ENCODE results near the gene KRT17. TPM values are rescaled to one million over a fixed set of nuclear protein-coding genes. Genes with fewer than 3 reads are reported as not detected.
"Not testable (repeated sequence)": the region's sequence is repeated elsewhere in the genome, so short reads cannot be mapped to it uniquely, and the experiment has no call there.

The KRT17 gene
- total RNA-seq, 1 experiment from 2014 or later, result 3,176 TPM

DNA sequence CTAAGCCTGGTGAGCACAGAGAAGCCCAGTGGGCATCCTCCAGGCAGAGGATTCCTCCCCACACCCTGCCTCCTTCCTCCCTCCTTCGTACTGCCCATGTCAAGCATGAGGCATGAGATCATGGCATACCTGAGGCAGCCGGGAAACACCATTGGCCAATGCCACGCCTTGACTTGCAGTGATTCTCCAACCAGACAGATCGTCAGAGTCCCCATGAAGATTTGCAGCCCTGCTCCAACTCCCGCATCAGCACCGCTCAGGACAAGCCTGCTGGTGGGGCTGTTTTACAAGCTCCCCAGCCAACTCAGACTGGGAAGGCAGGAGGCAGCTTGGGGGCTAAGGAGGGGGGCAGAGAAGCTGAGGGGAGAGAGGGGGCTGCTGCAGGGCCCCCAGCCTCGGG lies 8.9 kb downstream of the KRT17 start:
- Histone ChIP-seq H3K36me3 (peaks cover 14% of the 10 kb centered on the region), H3K4me1 (replicated peaks) (peaks cover 34% of the 10 kb centered on the region), H3K27me3 (replicated peaks) (no peaks in the 10 kb centered on the region), H3K27ac (no peak overlapping the region), H3K9me3 (replicated peaks) (no peaks in the 10 kb centered on the region), H3K4me3 (no peak overlapping the region)
- no peak for DNase-seq (ENCODE audit: low read depth in 1 of 2, low spot score in 2 of 2)

DNA sequence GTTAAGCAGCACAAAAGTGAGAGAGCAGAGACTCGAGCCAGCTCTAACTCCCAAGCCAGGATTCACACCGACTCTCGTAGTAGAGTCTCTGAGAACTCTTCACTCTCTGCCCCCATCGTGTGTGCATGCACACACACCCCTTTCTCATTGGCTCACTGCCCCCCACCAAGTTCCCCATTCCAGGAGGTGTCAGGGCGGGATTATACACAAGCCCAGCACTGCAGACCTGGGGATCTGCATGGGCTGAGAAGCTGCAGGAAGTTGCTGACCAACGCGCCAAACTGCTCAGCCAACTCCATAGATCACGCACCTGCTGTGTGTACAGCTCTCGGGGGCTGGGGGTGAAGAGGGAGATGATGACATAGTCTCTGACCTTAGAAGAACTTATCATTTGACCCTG lies 9.6 kb downstream of the KRT17 start:
- not testable (repeated sequence) for H3K4me3 ChIP-seq; H3K27me3 ChIP-seq (replicated peaks); H3K27ac ChIP-seq; H3K9me3 ChIP-seq (replicated peaks); DNase-seq (ENCODE audit: low read depth in 1 of 2, low spot score in 2 of 2); H3K36me3 ChIP-seq
- peaks cover 29% of the 10 kb centered on the region for H3K4me1 ChIP-seq (replicated peaks)

DNA sequence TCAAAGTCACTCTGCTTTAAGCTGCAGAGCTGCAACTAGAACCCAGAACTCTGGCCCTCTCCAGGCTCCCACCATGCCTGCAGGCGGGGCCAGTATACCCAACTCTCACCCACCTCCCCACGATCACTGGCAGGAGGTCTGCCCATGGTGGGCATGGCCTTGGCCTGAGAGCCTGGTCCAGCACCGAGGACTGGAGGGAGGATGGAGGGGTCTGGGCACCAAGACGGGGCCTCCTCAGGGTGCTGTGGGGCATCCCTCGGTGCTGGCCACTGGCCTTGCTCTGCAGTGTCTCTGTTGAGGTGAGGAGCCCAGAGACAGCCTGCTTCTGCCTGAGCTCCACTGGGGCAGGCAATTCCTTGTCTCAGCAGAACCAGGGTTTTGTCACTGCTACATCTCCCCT lies 10.3 kb downstream of the KRT17 start:
- Histone ChIP-seq H3K27me3 (replicated peaks) (no peaks in the 10 kb centered on the region), H3K9me3 (replicated peaks) (no peaks in the 10 kb centered on the region), H3K36me3 (peaks cover 2% of the 10 kb centered on the region), H3K4me1 (replicated peaks) (peaks cover 22% of the 10 kb centered on the region), H3K4me3 (no peak overlapping the region), H3K27ac (no peak overlapping the region)
- no peak for DNase-seq (ENCODE audit: low read depth in 1 of 2, low spot score in 2 of 2)

DNA sequence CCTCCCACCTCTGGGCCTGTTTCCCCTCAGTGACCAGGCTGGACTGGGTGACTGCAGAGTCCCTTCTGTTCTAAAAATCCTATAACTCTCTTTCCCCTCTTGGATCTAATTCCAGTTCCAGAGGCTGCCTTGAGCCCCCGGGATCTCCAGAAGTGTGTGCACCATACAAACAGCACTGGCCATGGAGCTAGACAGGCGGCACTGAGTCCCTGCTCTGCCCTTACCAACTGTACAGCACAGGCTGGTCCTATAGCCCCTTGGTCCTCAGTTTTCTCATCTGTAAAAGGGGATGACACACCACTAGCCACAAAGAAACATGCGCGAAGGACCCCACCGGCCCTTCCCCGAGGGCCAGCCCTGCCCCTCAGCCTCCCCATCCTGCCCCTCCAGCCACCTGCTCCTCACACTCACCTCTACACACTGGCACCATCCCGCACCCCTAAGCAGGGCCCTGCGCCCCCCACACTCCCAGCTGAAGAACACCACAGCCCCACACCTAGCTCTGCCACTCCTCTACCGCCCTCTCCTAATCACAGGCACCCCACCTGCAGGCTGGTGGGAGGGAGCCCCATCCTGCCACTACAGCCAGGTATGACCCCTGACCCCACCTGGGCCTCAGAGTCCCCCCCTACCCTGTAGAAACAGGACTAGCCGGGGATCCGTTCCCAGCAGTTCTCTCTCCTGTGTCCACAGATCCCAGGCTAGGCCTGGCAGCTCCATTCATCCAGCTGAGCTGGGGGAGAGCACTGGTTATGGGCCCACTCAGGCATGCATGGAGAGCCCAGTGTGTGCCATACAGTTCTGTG lies 10.9 kb downstream of the KRT17 start:
- no peaks in the 10 kb centered on the region for H3K36me3 ChIP-seq
- peaks cover 17% of the 10 kb centered on the region for H3K4me1 ChIP-seq (replicated peaks)
- no peaks in the 10 kb centered on the region for H3K9me3 ChIP-seq (replicated peaks)
- no peak overlapping the region for H3K27ac ChIP-seq
- no peak overlapping the region for H3K4me3 ChIP-seq
- H3K27me3 ChIP-seq (replicated peaks), result no peaks in the 10 kb centered on the region
- no peak for DNase-seq (ENCODE audit: low read depth in 1 of 2, low spot score in 2 of 2)

DNA sequence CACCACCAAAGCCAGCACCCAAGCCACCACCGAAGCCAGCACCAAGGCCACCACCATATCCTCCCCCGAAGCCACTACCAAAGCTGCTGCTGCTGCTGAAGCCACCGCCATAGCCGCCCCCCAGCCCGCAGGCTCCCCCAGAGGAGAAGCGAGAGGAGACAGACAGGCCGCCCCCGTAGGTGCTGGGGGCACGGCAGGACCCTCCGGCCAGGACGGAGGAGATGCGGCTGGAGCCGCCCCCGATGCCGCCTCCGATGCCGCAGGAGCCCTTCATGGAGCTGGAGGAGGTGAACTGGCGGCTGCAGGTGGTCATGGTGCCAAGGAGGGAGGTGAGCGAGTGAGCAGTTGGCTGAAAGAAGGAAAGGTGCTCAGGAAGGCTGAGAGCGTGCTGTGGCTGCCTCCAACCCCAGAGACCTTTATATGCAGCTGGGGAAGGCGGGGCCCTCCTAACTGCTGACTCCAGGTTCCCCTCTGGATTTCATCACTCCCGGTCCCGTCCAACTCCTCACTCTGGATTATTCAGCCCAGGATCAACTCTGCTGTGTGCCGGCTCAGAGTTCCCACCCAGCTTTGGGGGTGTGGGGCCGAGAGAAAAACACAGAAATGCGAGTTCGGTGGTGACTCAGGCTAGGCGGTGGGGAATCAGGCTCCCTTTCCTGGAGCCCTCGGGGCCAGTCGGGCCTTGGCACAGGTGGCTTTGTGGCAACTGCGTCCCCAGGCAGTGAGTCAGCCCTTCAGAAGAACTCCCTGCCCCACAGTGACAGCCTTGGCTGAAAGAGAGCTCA lies 11.8 kb downstream of the KRT17 start, which contains the start of gene KRT16:
Gene KRT16 (minus strand): TSS at position 392 of the 785 bp plus-strand sequence. CDS start 79 bp downstream, at position 313.
- H3K9me3 ChIP-seq (replicated peaks), result not testable (repeated sequence)
- DNase-seq (ENCODE audit: low read depth in 1 of 2, low spot score in 2 of 2), result peak; percentile 57 to 74

DNA sequence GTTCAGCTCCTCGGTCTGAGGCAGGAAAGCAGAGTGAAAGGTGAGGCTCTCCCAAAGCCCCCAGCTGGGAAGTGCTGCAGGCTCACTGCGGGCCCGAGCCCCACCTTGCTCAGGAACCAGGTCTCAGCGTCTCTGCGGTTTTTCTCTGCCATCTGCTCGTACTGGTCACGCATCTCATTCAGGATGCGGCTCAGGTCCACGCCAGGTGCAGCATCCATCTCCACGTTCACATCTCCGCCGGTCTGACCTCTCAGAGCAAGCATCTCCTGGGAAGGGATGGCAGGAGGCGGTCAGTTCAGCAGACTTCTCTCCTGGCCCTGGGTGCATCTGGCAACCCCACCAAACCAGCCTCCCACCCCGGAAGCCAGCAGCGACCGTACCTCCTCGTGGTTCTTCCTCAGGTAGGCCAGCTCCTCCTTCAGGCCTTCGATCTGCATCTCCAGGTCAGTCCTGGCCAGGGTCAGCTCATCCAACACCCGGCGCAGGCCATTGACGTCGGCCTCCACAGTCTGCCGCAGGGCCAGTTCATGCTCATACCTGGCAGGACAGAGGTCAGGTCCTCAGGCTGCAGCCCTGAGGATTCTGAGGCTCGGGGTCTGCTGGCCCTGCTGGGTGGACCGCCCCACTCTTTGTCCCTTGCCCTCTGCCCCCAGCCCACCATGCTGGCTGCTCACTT lies 13.3 kb downstream of the KRT17 start:
- DNase-seq (ENCODE audit: low read depth in 1 of 2, low spot score in 2 of 2), result no peak
- no peaks in the 10 kb centered on the region for H3K36me3 ChIP-seq
- H3K9me3 ChIP-seq (replicated peaks), result no peaks in the 10 kb centered on the region
- H3K4me1 ChIP-seq (replicated peaks), result peaks cover 12% of the 10 kb centered on the region
- no peak overlapping the region for H3K4me3 ChIP-seq
- no peak overlapping the region for H3K27ac ChIP-seq
- no peaks in the 10 kb centered on the region for H3K27me3 ChIP-seq (replicated peaks)

More for the DNA sequence above, 11.8 kb downstream of the KRT17 start, which contains the start of gene KRT16:
- not testable (repeated sequence) for H3K27ac ChIP-seq; H3K27me3 ChIP-seq (replicated peaks); H3K4me3 ChIP-seq; H3K36me3 ChIP-seq
- H3K4me1 ChIP-seq (replicated peaks), result peaks cover 12% of the 10 kb centered on the region

DNA sequence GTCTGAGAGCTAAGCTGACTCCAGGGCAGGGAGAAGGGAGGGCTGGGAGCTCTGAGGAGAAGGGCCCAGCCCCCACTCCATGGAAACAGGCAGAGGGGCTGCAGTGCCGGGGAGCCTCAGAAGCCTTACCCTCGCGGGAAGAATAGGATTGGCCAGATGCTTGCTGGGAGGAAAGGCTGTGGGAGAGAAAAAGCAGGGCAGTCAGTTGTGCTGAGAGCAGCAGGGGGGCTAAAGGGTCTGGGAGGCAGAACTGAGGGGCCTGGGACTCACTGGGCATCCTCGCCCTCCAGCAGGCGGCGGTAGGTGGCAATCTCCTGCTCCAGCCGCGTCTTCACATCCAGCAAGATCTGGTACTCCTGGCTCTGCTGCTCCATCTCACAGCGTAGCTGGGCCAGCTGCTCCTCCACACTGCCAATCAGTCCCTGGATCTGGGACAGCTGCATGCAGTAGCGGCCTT lies 14.3 kb downstream of the KRT17 start:
- not testable (repeated sequence) for H3K9me3 ChIP-seq (replicated peaks); DNase-seq (ENCODE audit: low read depth in 1 of 2, low spot score in 2 of 2); H3K27me3 ChIP-seq (replicated peaks); H3K27ac ChIP-seq; H3K36me3 ChIP-seq; H3K4me3 ChIP-seq
- peaks cover 12% of the 10 kb centered on the region for H3K4me1 ChIP-seq (replicated peaks)

DNA sequence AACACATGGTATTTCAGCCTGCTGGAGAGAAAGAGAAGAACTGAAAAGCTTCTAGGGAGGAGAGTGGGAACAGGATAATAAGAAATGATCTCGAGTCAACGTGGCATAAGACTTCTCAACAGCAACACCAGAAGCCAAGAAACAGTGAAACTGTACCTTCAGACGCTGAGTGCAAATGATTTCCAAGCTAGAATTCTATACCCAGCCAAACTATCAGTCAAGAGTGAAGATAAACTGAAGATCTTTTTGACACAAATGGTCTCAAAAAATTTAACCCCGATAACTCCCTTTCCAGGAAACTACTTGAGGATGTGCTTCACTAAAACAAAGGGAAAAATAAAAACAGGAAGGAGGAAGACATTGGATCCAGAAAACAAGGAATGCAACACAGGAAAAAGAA lies 17.4 kb downstream of the KRT17 start:
- not testable (repeated sequence) for H3K27ac ChIP-seq; DNase-seq (ENCODE audit: low read depth in 1 of 2, low spot score in 2 of 2); H3K27me3 ChIP-seq (replicated peaks); H3K4me3 ChIP-seq; H3K9me3 ChIP-seq (replicated peaks); H3K4me1 ChIP-seq (replicated peaks); H3K36me3 ChIP-seq

DNA sequence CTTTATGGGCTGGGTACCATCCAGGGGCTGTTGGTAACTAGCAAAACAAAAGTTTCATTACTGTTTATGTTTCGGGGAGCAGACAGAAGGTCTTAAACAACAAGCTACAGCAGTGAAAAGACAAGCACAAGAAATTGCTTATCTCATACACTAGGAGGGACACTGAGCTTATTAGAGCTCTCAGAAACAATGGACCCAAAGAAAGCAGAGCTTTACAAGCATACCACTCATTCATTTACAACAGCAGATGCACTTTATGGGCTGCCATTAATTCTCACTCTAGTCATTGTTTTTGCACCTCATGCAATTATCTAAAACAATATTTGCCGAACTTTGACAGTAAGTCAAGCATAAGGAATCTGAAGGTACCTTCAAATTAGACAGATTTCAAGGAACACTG lies 21.9 kb downstream of the KRT17 start:
- DNase-seq (ENCODE audit: low read depth in 1 of 2, low spot score in 2 of 2), result peak in 1 of 2 experiments; percentile 28
- no peaks in the 10 kb centered on the region for H3K36me3 ChIP-seq
- no peaks in the 10 kb centered on the region for H3K27me3 ChIP-seq (replicated peaks)
- H3K4me3 ChIP-seq, result no peak overlapping the region
- H3K4me1 ChIP-seq (replicated peaks), result peaks cover 8% of the 10 kb centered on the region; the same call in 1 of the 2 replicates
- no peak overlapping the region for H3K27ac ChIP-seq
- H3K9me3 ChIP-seq (replicated peaks), result no peaks in the 10 kb centered on the region

DNA sequence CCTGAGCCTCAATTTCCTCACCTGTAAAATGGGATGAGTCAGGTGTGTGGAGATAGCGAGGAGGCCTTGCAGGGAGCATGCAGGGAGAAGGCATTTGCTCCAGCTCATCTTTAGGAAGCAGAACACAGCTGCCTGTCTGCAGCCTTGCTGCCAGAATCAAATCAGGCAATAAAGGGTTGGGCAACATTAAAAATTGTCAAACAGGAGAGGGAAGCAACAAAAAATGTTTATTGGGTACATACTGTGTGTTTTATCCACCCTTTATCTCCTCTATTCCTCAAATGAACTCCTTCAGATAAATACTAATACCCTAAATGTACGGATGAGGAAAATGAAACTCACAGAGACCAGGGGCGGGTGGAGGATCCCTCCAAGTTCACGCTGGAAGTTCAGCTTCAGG lies 24.1 kb downstream of the KRT17 start:
- no peak for DNase-seq (ENCODE audit: low read depth in 1 of 2, low spot score in 2 of 2)
- no peaks in the 10 kb centered on the region for H3K27me3 ChIP-seq (replicated peaks)
- H3K4me3 ChIP-seq, result no peak overlapping the region
- H3K27ac ChIP-seq, result no peak overlapping the region
- no peaks in the 10 kb centered on the region for H3K36me3 ChIP-seq
- no peaks in the 10 kb centered on the region for H3K9me3 ChIP-seq (replicated peaks)
- H3K4me1 ChIP-seq (replicated peaks), result peaks cover 8% of the 10 kb centered on the region; the same call in 1 of the 2 replicates

DNA sequence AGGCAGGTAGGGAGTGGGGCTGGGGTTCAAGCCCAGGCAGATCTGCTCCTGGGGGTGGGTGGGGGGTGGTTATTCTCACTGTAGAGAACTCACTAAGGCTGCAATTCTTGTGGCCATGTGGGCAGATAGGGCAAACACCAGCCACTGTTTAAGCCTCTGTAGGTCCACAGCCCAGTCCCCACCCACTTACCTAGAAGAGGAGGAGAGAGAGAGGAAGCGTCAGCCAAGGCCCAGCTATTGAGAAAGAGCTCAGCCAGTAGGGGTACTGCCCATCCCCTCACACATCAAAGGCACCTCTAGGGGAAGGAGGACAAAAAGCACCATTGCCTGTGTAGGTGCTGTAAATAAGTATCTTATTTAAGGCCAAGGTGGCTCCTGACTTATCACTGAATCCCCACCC lies 24.7 kb downstream of the KRT17 start:
- H3K9me3 ChIP-seq (replicated peaks), result no peaks in the 10 kb centered on the region
- no peak for DNase-seq (ENCODE audit: low read depth in 1 of 2, low spot score in 2 of 2)
- H3K36me3 ChIP-seq, result no peaks in the 10 kb centered on the region
- H3K27ac ChIP-seq, result no peak overlapping the region
- no peaks in the 10 kb centered on the region for H3K27me3 ChIP-seq (replicated peaks)
- peaks cover 8% of the 10 kb centered on the region; the same call in 1 of the 2 replicates for H3K4me1 ChIP-seq (replicated peaks)
- no peak overlapping the region for H3K4me3 ChIP-seq

DNA sequence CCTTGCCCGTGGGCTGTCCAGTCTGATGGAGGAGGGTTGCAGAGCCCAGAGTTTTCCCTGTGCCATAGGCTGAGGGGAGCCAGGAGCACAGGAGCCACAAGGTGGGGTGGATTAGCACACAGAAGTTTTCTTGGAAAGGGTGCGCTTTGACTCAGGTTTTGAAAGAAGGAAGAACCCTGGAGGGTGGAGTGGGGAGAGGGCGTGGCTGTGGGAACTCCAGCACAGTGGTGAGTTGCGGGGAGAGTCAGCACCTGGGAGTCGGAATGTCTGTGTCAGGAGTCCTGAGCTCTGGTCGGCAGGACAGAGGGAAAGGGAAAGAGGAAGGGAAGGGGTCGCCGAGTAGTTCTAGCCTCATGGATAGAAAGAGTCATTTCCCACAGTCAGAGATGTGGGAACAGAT lies 28.8 kb downstream of the KRT17 start:
- Histone ChIP-seq H3K27ac (no peak overlapping the region), H3K27me3 (replicated peaks) (no peaks in the 10 kb centered on the region), H3K36me3 (no peaks in the 10 kb centered on the region), H3K4me1 (replicated peaks) (no peaks in the 10 kb centered on the region), H3K4me3 (no peak overlapping the region), H3K9me3 (replicated peaks) (no peaks in the 10 kb centered on the region)
- DNase-seq (ENCODE audit: low read depth in 1 of 2, low spot score in 2 of 2), result no peak

DNA sequence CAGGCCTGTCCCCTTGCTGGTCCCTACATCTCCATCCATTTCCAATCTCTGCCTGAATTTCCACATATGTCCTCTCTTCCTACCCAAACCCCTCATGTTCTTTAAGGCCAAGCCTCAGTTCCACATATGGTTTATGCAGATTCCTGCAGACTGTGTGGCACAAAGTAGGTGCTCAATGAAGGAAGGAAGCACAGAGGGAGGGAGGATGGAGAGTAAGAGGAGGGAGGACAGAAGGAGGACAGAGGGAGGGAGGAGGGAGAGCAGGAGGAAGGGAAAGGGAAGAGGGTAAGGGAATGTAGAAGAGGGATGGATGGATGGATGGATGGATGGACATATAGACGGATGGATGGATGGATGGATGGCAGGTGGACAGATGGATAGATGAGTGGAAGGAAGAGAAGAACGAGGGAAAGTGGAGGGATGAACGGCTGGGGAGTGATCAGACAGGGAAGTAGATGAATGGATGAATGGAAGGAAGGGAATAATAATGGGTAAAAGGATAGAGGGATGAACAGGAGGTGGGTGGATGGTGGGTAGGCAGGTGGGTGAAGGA lies 29.9 kb downstream of the KRT17 start:
- Histone ChIP-seq H3K36me3 (no peaks in the 10 kb centered on the region), H3K4me3 (no peak overlapping the region), H3K9me3 (replicated peaks) (no peaks in the 10 kb centered on the region), H3K4me1 (replicated peaks) (no peaks in the 10 kb centered on the region), H3K27me3 (replicated peaks) (no peaks in the 10 kb centered on the region), H3K27ac (no peak overlapping the region)
- DNase-seq (ENCODE audit: low read depth in 1 of 2, low spot score in 2 of 2), result no peak
